NCI-H82 (cell line): Measurements from ENCODE around the gene FYCO1.
"Not testable (repeated sequence)": the region's sequence is repeated elsewhere in the genome, so short reads cannot be mapped to it uniquely, and the experiment has no call there.

ENCODE experiments used
- DNase-seq: peaks from one replicate; lab custom pipeline; 2025; lab: John Stamatoyannopoulos, UW

FYCO1 gene

GRCh38 chr3:46010519-46011113 lies 15.0 kb upstream of the FYCO1 start:
- no peak for DNase-seq

- DNase-seq: no peak
These were observed 12.4 kb upstream of the FYCO1 start for GRCh38 chr3:46008058-46008457.

GRCh38 chr3:46007280-46007679 lies 11.7 kb upstream of the FYCO1 start:
- no peak for DNase-seq

GRCh38 chr3:46006238-46007032 lies 10.8 kb upstream of the FYCO1 start:
- DNase-seq: no peak

DNA sequence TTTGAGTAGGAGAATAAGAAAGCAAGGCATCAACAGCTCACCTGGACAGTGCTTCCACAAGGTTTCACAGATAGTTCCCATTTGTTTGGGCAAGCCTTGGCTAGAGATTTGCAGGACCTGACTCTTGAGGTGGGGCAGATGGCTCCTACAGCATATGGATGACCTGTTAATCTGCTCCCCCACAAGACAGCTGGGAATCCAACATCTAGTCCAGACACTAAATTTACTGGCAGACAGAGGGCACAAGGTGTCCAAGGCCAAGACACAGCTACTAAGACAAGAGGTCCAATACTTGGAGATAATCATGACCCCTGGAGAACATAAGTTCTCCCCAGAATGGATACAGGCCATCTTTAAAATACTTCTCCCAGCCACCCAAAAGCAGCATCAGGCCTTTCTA lies 8.1 kb upstream of the FYCO1 start:
- DNase-seq: peak; percentile 68

DNA sequence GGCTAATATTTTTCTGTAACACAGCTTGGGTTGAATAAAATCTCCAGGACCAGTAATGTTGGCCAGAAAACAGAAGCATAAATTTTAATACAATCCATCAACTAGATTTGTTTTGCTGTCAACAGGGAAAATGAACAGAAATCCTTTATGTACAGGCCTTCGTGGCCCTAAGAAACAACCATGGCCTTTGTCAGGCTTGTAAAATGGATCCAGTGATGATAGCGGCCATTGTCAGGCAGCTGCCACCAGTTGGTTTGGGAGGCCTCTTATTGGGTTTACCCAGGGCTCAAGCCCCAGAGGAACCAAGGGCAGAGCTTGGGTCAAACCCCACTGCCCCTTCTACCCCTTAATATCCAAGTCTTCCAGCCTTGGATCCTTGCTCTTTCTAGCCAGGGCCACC lies 5.6 kb upstream of the FYCO1 start:
- DNase-seq: no peak

DNA sequence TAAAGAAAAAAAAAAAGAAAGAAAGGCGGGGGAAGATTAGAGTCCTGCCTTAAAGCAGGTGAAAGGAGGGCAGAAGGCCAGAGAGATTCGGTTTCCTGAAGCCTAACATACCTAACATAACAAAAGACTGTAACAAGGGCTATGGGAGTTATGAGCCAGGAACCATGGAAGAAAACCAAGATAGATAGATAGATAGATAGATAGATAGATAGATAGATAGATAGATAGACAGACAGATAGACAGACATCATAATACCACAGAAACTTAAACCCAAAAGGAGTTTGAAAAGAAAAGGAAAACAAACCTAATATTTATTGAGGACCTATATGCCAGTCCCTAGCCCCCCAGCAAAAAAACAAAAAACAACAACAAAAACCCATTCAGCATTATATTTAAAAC lies 2.3 kb upstream of the FYCO1 start:
- DNase-seq: no peak

- not testable (repeated sequence) for DNase-seq
These were observed 1.9 kb upstream of the FYCO1 start for GRCh38 chr3:45997499-45997898.

DNA sequence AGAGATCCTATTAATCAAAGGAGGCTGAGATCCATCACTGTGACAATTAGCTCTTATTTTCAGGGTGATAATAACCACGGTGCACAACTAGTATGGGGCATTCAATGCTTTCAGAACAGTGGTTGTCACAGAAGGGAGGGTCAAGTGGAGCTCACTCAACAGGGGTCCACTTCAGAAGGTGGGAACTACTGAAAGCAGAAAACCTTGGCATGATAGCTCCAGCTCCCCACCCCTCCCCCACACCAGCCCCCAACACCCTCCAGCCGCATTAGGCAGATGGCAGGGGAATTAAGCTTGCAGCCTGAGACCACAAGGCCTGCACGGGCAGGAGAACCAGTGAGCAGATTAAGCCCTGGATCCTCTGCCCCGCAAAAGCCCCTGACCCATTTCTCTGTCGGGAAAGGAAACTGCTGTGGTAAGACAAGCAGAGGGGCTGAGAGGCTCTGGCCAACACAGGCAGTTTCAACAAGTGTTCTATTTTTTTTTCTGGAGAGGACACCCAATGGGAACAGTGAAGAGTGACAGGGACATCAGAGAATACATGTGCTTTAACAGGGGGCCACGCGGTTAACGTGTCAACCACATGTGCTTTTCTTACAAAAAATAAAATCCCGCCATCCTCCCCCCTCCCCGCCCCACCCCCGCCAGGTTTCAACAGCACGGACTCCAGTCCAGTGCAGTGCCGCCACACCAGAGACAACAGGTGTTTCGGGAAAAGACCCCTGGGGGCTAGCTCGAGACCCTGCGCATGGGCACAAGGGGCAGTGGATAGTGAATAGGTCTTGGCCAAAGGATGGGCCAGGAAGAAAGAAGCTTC lies 997 bp downstream of the FYCO1 start:
- DNase-seq: peak; percentile 96

GRCh38 chr3:45993421-45994027 lies 2.1 kb downstream of the FYCO1 start:
- peak; percentile 29 for DNase-seq

GRCh38 chr3:45992821-45993221 lies 2.8 kb downstream of the FYCO1 start:
- no peak for DNase-seq

DNA sequence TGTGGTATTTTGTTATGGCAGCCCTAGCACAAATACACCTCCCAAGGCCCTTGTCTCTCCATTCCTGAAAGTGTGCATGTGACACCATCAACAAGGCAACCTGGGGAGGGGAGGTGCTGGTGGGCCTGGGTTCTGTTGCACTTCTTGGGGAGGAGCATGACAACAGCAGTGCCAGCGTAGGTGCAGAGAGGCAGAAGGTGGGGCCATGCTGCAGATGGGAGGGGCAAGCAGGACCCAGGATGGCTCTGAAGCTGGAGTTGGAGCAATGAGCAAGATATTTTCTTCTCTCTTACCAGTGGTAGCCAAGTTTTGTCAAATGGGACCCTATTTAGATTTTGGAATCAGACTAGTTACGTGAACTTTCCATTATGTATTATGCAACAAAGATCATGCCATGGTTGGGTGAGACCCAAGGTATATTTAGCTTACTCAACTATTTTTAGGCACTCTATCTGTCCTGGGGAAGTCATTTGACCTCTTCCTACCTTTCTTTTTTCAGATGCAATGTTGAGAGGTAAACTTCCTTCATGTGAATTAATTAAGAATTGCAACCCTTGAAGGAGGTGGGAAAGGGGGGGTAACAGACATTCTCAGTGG lies 3.4 kb downstream of the FYCO1 start:
- no peak for DNase-seq

DNA sequence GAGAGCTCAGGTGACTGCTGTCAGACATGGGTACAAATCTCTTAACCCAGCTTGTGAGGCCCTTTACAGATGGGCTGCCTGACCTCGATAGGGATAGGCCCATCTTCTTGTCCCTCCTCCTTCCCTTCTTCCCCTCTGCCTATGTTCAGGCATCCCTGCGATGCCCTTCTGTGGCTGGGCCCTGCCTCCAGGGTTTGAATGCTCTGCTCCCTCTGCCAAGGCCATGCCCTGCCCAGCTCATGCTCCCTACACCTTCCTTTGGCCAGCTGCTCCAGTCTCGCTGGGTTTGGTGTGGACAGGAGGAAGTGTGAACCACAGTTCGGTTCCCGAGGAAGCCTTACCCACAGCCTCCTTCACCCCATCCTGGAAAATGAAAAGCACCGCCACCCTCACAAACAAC lies 4.3 kb downstream of the FYCO1 start:
- DNase-seq: no peak

GRCh38 chr3:45990181-45990580 lies 5.4 kb downstream of the FYCO1 start:
- DNase-seq: no peak

GRCh38 chr3:45988804-45989203 lies 6.8 kb downstream of the FYCO1 start:
- DNase-seq: no peak

GRCh38 chr3:45988362-45988761 lies 7.3 kb downstream of the FYCO1 start:
- DNase-seq: no peak

DNA sequence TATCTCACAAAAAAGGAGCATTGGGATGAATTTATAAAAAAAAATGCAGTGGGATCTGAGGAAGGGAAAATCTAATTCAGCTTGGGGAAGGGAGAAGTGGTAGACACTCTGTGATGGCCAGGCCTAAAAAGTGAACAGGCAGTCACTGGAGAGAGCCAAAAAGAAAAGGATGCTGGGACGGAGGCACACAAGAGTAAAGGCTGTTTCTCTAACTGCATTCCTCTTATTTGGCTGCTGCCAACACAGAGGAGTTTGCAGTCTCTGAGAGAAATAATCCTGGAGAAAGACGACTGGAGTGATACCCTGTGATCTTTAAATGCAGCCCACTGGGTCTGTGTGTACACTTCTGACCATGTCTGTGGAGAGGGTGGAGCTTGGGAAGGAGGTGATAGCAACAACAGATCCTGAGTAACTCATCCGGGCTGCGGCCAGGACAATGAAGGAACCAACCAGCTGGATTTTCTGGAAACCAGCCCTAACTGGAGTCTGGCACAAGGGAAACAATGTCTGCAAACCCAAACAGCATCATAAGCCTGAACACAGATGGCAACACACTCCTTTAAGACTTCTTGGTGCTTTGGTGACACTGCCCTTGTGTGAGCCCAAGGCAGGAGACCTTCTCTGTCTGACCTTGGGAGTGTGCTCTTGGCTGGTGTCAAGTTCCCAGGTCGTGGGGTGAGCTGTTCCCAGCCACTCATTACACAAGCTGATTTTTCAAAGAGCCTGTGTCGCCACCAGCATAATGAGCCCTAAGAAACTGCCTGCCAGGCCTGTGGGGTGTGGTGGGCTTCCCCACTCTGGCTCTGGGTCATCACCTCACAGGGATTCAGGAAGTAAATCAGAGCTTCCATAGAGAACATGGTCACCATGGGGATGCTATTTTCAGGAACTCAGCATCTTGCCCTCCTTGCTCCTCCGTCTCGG lies 8.0 kb downstream of the FYCO1 start:
- DNase-seq: no peak

DNA sequence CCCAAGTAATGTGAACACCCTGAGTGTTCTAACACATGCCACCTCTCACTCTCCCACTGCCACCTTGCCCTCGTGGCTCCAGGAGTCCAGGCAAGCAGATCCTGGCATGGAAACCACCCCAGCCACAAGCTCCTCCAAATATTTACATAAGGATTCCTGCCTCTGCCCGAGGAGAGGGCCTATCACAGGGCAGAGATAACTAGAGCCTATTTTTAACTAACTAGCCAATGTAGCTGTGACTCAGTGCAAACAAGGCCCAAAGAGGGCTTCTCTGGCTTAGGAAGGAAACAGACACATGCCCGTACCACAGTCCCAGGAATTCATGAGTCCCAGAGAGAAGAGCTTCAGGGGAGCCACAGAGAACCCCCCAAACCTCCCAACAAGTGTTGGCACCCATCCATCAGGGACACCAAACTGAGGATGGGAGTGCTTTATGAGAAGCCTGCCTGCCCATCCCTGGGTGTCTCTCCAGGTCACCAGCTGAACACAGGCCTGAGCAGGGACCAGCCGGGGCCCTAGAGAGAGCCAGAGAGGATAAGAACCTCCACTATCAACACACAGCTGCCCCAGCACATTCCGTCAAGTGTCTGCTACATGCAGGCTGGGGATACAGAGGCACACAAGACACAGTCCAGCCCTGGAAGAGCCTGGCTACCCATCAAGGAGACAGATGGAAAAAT lies 9.2 kb downstream of the FYCO1 start:
- no peak for DNase-seq

DNA sequence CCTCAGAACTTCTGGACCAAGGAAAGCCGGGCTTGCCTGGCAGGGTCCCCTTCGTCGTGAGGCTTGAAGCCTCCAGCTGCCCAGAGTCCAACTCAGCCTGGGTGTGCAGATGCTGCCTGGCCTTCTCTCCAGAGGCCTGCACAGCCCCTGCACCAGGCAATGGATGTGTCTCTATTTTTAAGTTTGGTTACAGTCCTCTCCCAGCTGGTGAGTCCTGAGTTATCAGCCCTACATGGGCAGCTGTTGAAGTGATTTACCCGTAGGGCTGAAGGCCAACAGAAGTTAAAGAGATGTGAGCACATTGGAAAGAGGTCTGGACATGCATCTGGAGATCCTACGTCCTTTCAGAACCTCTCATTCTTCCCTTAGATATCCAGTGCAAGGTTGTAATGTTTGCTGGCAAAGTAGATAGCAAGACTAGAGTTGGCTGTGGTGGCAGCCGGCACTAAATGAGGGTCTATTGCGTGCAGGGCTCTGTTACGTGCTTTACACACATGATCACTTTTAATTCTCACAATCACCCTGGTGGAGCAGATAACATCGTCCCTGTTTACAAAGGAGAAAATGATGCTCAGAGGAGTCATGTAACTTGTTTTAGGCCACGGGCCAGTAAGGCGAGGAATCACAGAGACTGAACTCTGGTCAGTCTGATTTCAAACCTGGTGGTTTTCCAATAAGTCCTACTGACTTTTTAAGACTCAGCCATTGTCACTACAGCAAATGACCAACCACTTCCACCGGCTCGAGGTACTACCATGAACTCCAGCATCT lies 9.9 kb downstream of the FYCO1 start:
- no peak for DNase-seq
